Measurements from ENCODE around the gene SYNGR2. TPM values are rescaled to one million over a fixed set of nuclear protein-coding genes. Genes with fewer than 3 reads are reported as not detected.
A peak's percentile ranks its signal among the peaks of the same experiment; 100 is the strongest.

SYNGR2 gene
- total RNA-seq, 2 donors from 2014 or later: 133 to 284 TPM

DNA sequence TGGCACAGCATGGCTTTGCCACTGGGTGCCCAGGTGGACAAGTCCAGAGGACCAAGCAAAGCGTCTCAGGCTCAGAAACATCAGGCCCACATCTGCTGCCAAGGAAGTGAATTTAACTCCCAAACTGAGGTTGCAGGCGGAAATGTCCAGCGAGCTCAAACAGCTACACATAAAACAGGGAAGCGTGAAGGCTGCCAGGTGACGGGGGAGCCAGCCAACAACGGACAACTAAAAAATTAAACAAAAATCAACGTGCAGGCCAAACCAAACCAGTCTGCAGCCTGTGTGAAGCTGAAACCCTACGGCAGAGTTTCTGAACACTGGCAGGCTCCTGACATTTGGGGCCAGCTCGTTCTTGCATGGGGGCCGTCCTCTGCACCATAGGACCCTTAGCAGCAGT lies 16.0 kb downstream of the SYNGR2 start:
- WGBS: 23% methylated on average over 10 of the region's 10 CpGs

DNA sequence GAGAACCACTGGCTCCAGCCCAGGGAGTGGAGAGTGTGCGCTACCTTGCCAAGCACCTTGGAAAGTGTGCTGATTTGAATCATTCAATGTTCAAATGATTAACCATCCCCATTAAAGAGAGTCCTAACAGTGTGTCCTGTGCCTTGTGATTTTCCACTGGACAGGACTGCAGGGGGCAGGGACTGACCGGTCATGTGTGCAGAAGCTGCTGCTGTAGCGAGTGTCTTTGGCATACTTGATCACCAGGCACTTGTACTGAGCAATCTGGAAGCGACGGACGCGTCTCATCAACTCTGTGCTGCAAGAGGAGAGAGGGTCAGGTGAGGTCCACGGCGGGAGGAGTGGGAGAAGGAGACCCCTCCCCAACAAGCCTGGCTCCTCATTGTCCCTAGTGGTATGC lies 16.5 kb downstream of the SYNGR2 start:
- TF ChIP-seq POLR2AphosphoS5 (IDR thresholded peaks at IDR 0.05): peak; percentile 67
- TF ChIP-seq, protein P1, sequence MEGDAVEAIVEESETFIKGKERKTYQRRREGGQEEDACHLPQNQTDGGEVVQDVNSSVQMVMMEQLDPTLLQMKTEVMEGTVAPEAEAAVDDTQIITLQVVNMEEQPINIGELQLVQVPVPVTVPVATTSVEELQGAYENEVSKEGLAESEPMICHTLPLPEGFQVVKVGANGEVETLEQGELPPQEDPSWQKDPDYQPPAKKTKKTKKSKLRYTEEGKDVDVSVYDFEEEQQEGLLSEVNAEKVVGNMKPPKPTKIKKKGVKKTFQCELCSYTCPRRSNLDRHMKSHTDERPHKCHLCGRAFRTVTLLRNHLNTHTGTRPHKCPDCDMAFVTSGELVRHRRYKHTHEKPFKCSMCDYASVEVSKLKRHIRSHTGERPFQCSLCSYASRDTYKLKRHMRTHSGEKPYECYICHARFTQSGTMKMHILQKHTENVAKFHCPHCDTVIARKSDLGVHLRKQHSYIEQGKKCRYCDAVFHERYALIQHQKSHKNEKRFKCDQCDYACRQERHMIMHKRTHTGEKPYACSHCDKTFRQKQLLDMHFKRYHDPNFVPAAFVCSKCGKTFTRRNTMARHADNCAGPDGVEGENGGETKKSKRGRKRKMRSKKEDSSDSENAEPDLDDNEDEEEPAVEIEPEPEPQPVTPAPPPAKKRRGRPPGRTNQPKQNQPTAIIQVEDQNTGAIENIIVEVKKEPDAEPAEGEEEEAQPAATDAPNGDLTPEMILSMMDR (IDR thresholded peaks at IDR 0.05): peak in 1 of 4 experiments; percentile 23
- TF ChIP-seq POLR2A (IDR thresholded peaks at IDR 0.05): no peak
- Histone ChIP-seq H3K27ac (peak overlapping the region; percentile 83 to 87), H3K4me3 (peak overlapping the region; percentile 3 to 18), H3K4me1 (replicated peaks) (peaks cover 18% of the 10 kb centered on the region), H3K9me3 (no peaks in the 10 kb centered on the region), H3K27me3 (replicated peaks; ENCODE audit: insufficient read depth) (no peaks in the 10 kb centered on the region), H3K36me3 (no peaks in the 10 kb centered on the region)
- peak; percentile 63 for DNase-seq (ENCODE audit: low spot score)
- intact Hi-C loops (cut with DNase I): no loop called here
- WGBS: 29% methylated on average over 9 of the region's 9 CpGs

More for the DNA sequence above, 16.0 kb downstream of the SYNGR2 start:
- peak overlapping the region; percentile 83 to 87 for H3K27ac ChIP-seq
- H3K36me3 ChIP-seq: no peaks in the 10 kb centered on the region
- DNase-seq (ENCODE audit: low spot score): peak; percentile 77
- peak overlapping the region in 1 of 2 donors; percentile 18 for H3K4me3 ChIP-seq
- no peaks in the 10 kb centered on the region for H3K27me3 ChIP-seq (replicated peaks; ENCODE audit: insufficient read depth)
- intact Hi-C loops (cut with DNase I): no loop called here
- H3K4me1 ChIP-seq (replicated peaks): peaks cover 18% of the 10 kb centered on the region
- no peaks in the 10 kb centered on the region for H3K9me3 ChIP-seq
- TF ChIP-seq, protein P1 (IDR thresholded peaks at IDR 0.05): no peak
- peak; percentile 58 for TF ChIP-seq POLR2AphosphoS5 (IDR thresholded peaks at IDR 0.05)

DNA sequence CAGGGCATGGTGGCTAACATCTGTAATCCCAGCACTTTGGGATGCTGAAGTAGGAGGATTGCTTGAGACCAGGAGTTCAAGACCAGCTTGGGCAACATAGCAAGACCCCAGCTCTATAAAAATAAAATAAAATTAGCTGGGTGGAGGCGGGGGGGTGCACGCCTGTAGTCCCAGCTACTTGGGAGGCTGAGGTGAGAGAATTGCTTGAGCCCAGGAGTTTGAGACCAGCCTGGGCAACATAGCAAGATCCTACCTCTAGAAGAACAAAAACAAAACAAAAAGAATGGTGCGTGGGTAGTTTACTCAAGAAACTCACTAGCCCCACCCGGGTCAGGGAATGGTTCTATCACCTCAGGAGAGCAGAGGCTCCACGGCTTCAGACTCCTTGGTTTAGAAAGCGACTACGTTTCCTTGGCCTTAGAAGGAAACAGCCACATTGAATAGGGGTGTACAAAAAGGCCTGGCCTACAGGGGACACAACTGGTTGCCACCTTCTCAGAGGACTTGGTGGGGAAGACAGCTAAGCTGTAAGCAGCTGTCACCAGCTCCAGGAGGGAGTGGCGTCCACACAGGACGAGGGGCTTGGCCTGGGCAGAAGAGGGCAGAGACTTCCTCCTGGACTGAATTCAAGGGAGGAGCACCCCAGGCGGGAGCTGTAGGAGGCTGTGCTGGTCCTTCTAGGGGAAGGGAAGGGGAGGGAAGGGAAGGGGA lies 17.8 kb downstream of the SYNGR2 start:
- TF ChIP-seq POLR2A (IDR thresholded peaks at IDR 0.05): no peak
- TF ChIP-seq, protein P1 (IDR thresholded peaks at IDR 0.05): no peak
- no peak for TF ChIP-seq POLR2AphosphoS5 (IDR thresholded peaks at IDR 0.05)
- H3K27ac ChIP-seq: peak overlapping the region; percentile 83 to 87
- peak overlapping the region; percentile 28 to 38 for H3K4me3 ChIP-seq
- 52% methylated on average over 10 of the region's 10 CpGs for WGBS
- H3K9me3 ChIP-seq: no peaks in the 10 kb centered on the region
- no peaks in the 10 kb centered on the region for H3K27me3 ChIP-seq (replicated peaks; ENCODE audit: insufficient read depth)
- H3K4me1 ChIP-seq (replicated peaks): peaks cover 18% of the 10 kb centered on the region
- no peak for DNase-seq (ENCODE audit: low spot score)
- no peaks in the 10 kb centered on the region for H3K36me3 ChIP-seq
- intact Hi-C loops (cut with DNase I): no loop called here

DNA sequence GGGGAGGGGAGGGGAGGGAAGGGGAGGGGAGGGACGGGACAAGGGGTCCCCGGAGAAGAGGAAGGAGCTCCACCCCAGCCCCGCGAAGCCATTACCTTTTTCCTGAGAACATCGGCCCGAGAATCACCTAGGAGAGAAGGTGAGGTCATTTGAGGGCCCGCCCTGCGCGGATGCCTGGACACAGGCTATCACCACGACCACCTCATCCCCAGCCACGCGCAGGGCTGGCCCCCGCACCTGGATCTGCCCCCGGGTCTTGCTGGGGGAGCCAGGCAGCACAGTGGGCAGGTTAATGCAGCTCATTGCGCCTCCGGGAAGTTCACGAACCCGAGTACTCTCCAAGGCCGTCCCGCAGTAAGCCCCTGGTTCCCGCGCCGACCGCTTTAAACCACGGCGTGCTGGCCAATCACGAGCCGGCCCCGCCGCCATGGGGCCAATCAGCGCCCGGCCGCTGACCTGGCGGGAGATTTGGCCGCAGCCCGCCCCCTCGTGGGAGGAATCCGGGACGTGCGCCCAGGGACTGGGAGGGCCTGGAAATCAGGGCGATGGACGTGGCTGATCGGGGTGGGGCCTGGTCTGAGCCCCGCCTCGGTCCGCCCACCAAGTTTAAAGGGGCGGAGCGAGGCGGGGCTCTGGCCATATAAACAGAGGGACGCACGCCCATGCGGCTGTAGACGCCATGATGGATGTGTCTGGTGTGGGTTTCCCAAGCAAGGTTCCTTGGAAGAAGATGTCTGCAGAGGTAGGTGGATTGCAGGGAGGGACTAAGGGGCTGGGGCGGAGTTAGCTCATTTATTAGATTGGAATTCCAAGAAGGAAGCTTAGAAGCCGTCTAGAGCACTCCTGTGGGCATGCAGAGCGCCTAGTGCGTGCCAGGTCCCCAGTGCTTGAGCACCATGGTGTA lies 18.6 kb downstream of the SYNGR2 start, which contains the start of the genes AFMID and TK1:
Gene AFMID, plus strand, starts transcription at position 671 of the 904 bp plus-strand sequence. Its CDS starts 9 bp downstream, at position 680.
Gene TK1, minus strand, starts transcription at position 361 of the 904 bp plus-strand sequence. Its CDS starts 58 bp downstream, at position 303.
- WGBS: 7% methylated on average over 26 of the region's 57 CpGs
- Histone ChIP-seq H3K27me3 (replicated peaks; ENCODE audit: insufficient read depth) (no peaks in the 10 kb centered on the region), H3K4me3 (peak within 1 kb of the TSS; percentile 28 to 38), H3K36me3 (no peaks in the 10 kb centered on the region), H3K27ac (peak within 1 kb of the TSS; percentile 83 to 87), H3K9me3 (no peaks in the 10 kb centered on the region), H3K4me1 (replicated peaks) (peaks cover 18% of the 10 kb centered on the region)
- TF ChIP-seq POLR2A (IDR thresholded peaks at IDR 0.05) (peak; percentile 83), POLR2AphosphoS5 (IDR thresholded peaks at IDR 0.05) (peak; percentile 94)
- TF ChIP-seq, protein P1 (IDR thresholded peaks at IDR 0.05): peak; percentile 78 to 99 (median 92)
- DNase-seq (ENCODE audit: low spot score): peak; percentile 97
- intact Hi-C loops (cut with DNase I): no loop called here

Data from prostate gland (tissue), 2 donors.